ENCODE measurements around the gene HOOK1.
"Not testable (repeated sequence)": the region's sequence is repeated elsewhere in the genome, so short reads cannot be mapped to it uniquely, and the experiment has no call there.

The HOOK1 gene

DNA sequence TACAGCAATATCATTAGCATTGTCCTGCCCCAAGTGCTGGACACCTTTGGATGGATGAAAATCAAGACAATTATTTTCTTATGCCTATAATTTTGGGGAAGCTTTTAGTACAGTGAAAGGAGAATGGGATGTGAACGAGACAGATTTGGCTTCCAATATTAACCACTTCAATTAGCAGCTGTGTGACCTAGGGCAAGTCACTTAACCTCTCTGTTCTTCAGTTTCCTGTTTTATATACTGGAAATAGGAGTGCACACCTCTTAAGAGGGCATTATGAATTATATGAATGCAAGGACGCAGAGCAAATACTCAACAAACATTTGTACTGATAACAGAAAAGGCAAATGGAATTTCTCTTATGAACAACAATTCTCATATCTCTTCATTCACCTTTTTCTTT lies 93.3 kb downstream of the HOOK1 start:
- no peak overlapping the region for H3K9ac ChIP-seq (ENCODE audit: low read length in 5 of 5)
- H3K27me3 ChIP-seq (ENCODE audit: control insufficient read depth in 5 of 5, insufficient read depth in 4 of 5, low read length in 5 of 5) = peaks cover 0 to 1% (median 0%) of the 10 kb centered on the region in 5 donors
- H3K9me3 ChIP-seq (ENCODE audit: control insufficient read depth in 5 of 5, low read length in 5 of 5) = no peaks in the 10 kb centered on the region
- H3K27ac ChIP-seq (ENCODE audit: low read depth, low read length) = no peak overlapping the region
- H3K4me1 ChIP-seq (ENCODE audit: control insufficient read depth in 5 of 5, insufficient read depth in 5 of 5, low read length in 5 of 5) = no peaks in the 10 kb centered on the region
- H3K4me3 ChIP-seq (ENCODE audit: low read depth in 1 of 5, low read length in 5 of 5) = no peak overlapping the region
- no peaks in the 10 kb centered on the region for H3K36me3 ChIP-seq (ENCODE audit: control insufficient read depth in 5 of 5, insufficient read depth in 5 of 5, low read length in 5 of 5)

DNA sequence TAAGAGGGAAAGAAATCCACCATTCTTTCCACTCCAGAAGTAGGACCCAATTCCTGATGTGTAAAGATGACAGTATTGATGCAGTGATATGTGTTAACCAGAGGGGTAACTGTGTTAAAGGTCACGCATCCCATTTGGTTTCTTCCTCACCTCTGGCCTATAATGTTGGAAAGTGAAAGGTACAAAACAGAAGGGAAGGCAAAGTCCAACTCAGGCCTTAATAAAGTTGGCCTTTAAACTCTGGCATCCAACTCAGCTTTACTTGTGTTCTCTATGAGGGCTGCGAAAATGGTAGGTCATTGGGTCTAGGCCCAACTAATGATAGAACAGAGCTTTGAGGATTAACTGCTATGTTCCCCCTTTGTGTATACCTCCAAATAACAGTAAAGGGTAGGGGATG lies 93.9 kb downstream of the HOOK1 start:
- Histone ChIP-seq H3K4me3 (ENCODE audit: low read depth in 1 of 5, low read length in 5 of 5) (no peak overlapping the region), H3K9ac (ENCODE audit: low read length in 5 of 5) (no peak overlapping the region), H3K27me3 (ENCODE audit: control insufficient read depth in 5 of 5, insufficient read depth in 4 of 5, low read length in 5 of 5) (no peaks in the 10 kb centered on the region), H3K9me3 (ENCODE audit: control insufficient read depth in 5 of 5, low read length in 5 of 5) (no peaks in the 10 kb centered on the region), H3K27ac (ENCODE audit: low read depth, low read length) (no peak overlapping the region), H3K36me3 (ENCODE audit: control insufficient read depth in 5 of 5, insufficient read depth in 5 of 5, low read length in 5 of 5) (no peaks in the 10 kb centered on the region), H3K4me1 (ENCODE audit: control insufficient read depth in 5 of 5, insufficient read depth in 5 of 5, low read length in 5 of 5) (no peaks in the 10 kb centered on the region)

DNA sequence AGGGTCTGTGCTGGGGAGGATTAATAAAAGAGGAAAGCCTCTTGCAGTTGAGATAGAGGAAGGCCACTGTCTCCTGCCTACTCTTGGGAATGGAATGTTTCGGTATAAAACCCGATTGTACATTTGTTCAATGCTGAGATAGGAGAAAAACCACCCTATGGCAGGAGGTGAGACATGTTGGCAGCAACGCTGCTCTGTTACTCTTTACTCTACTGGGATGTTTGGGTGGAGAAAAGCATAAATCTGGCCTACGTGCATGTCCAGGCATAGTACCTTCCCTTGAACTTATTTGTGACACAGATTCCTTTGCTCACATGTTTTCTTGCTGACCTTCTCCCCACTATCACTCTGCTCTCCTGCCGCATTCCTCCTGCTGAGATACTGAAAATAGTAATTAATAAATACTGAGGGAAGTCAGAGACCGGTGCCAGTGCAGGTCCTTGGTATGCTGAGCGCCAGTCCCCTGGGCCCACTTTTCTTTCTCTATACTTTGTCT lies 100.1 kb downstream of the HOOK1 start:
- H3K4me3 ChIP-seq (ENCODE audit: low read depth in 1 of 5, low read length in 5 of 5); H3K4me1 ChIP-seq (ENCODE audit: control insufficient read depth in 5 of 5, insufficient read depth in 5 of 5, low read length in 5 of 5); H3K27me3 ChIP-seq (ENCODE audit: control insufficient read depth in 5 of 5, insufficient read depth in 4 of 5, low read length in 5 of 5); H3K27ac ChIP-seq (ENCODE audit: low read depth, low read length); H3K9me3 ChIP-seq (ENCODE audit: control insufficient read depth in 5 of 5, low read length in 5 of 5); H3K36me3 ChIP-seq (ENCODE audit: control insufficient read depth in 5 of 5, insufficient read depth in 5 of 5, low read length in 5 of 5); H3K9ac ChIP-seq (ENCODE audit: low read length in 5 of 5): not testable (repeated sequence)

DNA sequence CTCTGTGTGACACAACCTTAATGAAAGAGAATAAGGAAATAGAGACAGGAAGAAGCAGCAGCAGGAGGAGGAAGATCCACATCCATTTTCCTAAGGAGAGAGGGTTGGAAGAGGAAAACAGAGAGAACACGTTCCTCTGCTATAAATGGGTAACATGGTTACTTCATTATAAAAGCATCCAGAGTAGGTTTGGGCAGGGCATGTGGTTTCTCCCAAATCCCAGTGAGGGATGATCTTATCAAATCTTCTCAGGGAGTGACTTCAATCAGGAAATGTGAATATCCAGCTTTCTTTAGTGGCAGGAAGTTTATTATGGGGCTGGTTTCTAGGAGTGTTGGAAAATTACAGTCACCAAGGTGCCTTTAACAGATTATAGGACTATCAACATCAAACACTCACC lies 100.8 kb downstream of the HOOK1 start:
- Histone ChIP-seq H3K4me1 (ENCODE audit: control insufficient read depth in 5 of 5, insufficient read depth in 5 of 5, low read length in 5 of 5) (no peaks in the 10 kb centered on the region), H3K4me3 (ENCODE audit: low read depth in 1 of 5, low read length in 5 of 5) (no peak overlapping the region), H3K9me3 (ENCODE audit: control insufficient read depth in 5 of 5, low read length in 5 of 5) (no peaks in the 10 kb centered on the region), H3K27ac (ENCODE audit: low read depth, low read length) (no peak overlapping the region), H3K36me3 (ENCODE audit: control insufficient read depth in 5 of 5, insufficient read depth in 5 of 5, low read length in 5 of 5) (no peaks in the 10 kb centered on the region), H3K9ac (ENCODE audit: low read length in 5 of 5) (no peak overlapping the region), H3K27me3 (ENCODE audit: control insufficient read depth in 5 of 5, insufficient read depth in 4 of 5, low read length in 5 of 5) (peaks cover 0 to 6% (median 4%) of the 10 kb centered on the region in 5 donors)

DNA sequence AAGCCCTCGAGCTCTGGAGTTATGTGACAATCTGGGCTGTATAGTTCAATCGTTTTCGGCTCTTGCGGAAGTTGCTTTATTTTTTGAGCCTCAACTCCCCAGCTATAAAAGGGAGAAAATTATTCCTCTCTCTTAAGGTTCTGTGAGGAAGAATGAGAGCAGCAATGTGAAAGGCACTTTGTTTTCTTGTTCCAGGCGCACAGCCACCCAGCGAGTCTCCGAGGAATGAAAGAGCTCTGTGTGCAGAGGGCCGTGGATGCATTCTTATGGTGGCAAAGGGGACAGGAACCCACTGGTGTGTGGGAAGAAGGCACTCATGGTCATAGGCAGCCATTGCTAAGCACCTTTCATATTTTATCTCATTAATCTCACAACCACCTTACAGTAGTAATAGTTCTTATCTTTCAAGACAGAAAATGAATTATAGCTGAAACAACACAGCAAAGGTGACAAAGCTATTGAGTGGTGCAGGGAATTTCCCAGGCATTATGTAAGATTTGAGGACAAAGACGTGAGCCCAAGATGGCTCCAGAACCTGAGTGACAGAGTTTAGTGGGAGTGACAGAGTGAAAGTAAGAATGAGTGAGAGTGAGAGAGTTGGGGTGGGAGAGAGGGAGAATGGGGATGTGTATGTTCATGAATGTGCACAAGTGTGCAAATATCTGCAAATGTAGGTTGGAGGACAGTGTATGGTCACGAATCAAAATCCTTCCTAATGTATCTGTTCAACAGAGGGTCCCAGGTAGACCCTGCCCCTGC lies 102.5 kb downstream of the HOOK1 start:
- H3K27ac ChIP-seq (ENCODE audit: low read depth, low read length) = no peak overlapping the region
- peaks cover 0 to 6% (median 4%) of the 10 kb centered on the region in 5 donors for H3K27me3 ChIP-seq (ENCODE audit: control insufficient read depth in 5 of 5, insufficient read depth in 4 of 5, low read length in 5 of 5)
- H3K4me1 ChIP-seq (ENCODE audit: control insufficient read depth in 5 of 5, insufficient read depth in 5 of 5, low read length in 5 of 5) = no peaks in the 10 kb centered on the region
- H3K9ac ChIP-seq (ENCODE audit: low read length in 5 of 5) = no peak overlapping the region
- H3K36me3 ChIP-seq (ENCODE audit: control insufficient read depth in 5 of 5, insufficient read depth in 5 of 5, low read length in 5 of 5) = no peaks in the 10 kb centered on the region
- no peak overlapping the region for H3K4me3 ChIP-seq (ENCODE audit: low read depth in 1 of 5, low read length in 5 of 5)
- H3K9me3 ChIP-seq (ENCODE audit: control insufficient read depth in 5 of 5, low read length in 5 of 5) = no peaks in the 10 kb centered on the region

DNA sequence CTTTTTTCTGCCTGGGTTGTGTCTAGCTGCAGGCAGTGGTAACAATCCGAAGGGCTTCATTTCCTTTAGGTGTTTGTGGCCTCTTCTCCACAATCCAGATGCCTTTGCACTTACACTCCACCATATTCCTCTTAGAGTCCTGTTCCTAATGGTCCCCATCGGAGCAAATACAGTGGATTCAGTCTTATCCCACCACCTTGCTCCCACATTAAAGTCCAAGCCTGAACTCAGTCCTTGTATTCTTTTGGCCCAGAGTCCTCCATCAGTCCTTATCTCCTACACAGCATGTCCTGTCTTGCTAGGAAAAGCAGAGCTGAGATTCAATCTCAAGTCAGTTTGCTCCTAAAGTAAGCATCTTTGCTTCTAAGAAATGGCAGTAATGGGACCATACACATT lies 103.0 kb downstream of the HOOK1 start:
- no peak overlapping the region for H3K4me3 ChIP-seq (ENCODE audit: low read depth in 1 of 5, low read length in 5 of 5)
- H3K27ac ChIP-seq (ENCODE audit: low read depth, low read length) = no peak overlapping the region
- no peaks in the 10 kb centered on the region for H3K4me1 ChIP-seq (ENCODE audit: control insufficient read depth in 5 of 5, insufficient read depth in 5 of 5, low read length in 5 of 5)
- no peaks in the 10 kb centered on the region for H3K36me3 ChIP-seq (ENCODE audit: control insufficient read depth in 5 of 5, insufficient read depth in 5 of 5, low read length in 5 of 5)
- peaks cover 0 to 6% (median 4%) of the 10 kb centered on the region in 5 donors for H3K27me3 ChIP-seq (ENCODE audit: control insufficient read depth in 5 of 5, insufficient read depth in 4 of 5, low read length in 5 of 5)
- H3K9me3 ChIP-seq (ENCODE audit: control insufficient read depth in 5 of 5, low read length in 5 of 5) = peaks cover 0 to 1% (median 0%) of the 10 kb centered on the region in 5 donors
- no peak overlapping the region for H3K9ac ChIP-seq (ENCODE audit: low read length in 5 of 5)

DNA sequence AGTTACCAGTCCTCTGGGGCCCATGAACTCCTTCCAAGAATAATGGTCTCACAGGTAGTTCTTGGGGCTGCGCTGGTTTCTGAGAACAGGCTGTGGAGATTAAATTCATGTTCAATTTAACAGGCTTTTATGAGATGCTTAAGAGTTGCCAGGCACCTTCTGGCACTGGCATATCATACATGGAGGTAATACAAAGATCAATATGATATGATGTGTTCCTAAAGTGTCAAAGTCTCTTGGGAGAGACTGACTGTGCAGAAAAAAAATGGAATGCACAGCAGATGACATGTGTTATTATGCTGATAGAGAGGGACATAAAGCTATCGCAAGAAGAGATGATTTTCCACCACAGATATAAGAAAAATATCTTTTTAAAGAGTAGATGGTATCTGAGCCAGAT lies 105.0 kb downstream of the HOOK1 start:
- H3K27me3 ChIP-seq (ENCODE audit: control insufficient read depth in 5 of 5, insufficient read depth in 4 of 5, low read length in 5 of 5) = peaks cover 0 to 6% (median 4%) of the 10 kb centered on the region in 5 donors
- no peak overlapping the region for H3K27ac ChIP-seq (ENCODE audit: low read depth, low read length)
- peaks cover 3 to 12% (median 8%) of the 10 kb centered on the region in 5 donors for H3K9me3 ChIP-seq (ENCODE audit: control insufficient read depth in 5 of 5, low read length in 5 of 5)
- H3K4me1 ChIP-seq (ENCODE audit: control insufficient read depth in 5 of 5, insufficient read depth in 5 of 5, low read length in 5 of 5) = no peaks in the 10 kb centered on the region
- H3K9ac ChIP-seq (ENCODE audit: low read length in 5 of 5) = no peak overlapping the region
- H3K4me3 ChIP-seq (ENCODE audit: low read depth in 1 of 5, low read length in 5 of 5) = no peak overlapping the region
- H3K36me3 ChIP-seq (ENCODE audit: control insufficient read depth in 5 of 5, insufficient read depth in 5 of 5, low read length in 5 of 5) = no peaks in the 10 kb centered on the region

DNA sequence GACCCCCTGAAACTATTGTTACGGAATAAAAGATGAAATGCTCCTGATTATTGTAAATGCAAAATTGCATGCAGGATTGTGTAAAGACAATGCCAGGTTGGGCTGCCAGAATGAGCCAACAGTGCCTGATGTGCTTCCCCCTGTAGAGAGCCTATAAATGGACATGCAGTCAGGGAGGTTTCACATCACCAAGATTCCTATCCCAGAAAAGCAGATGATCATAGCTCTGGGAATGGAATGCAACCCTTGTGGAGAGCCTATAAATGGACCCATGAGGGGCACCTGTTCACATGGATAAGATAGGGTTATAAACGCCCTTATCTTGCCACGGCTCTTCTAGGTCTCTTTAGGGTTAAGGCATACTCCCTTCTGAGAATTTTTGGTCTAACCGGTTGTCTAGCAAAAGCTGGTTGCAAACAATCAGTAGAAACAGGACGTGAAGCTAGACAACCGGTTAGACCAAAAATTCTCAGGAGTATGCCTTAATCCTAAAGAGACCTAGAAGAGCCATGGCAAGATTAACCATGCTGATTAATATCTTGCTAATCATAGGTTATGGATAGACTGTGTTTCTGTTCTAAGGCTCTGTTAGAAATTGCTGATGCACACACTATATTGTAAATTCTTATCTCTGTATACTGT lies 106.6 kb downstream of the HOOK1 start:
- H3K4me1 ChIP-seq (ENCODE audit: control insufficient read depth in 5 of 5, insufficient read depth in 5 of 5, low read length in 5 of 5); H3K36me3 ChIP-seq (ENCODE audit: control insufficient read depth in 5 of 5, insufficient read depth in 5 of 5, low read length in 5 of 5); H3K4me3 ChIP-seq (ENCODE audit: low read depth in 1 of 5, low read length in 5 of 5); H3K27me3 ChIP-seq (ENCODE audit: control insufficient read depth in 5 of 5, insufficient read depth in 4 of 5, low read length in 5 of 5); H3K27ac ChIP-seq (ENCODE audit: low read depth, low read length); H3K9ac ChIP-seq (ENCODE audit: low read length in 5 of 5): not testable (repeated sequence)
- H3K9me3 ChIP-seq (ENCODE audit: control insufficient read depth in 5 of 5, low read length in 5 of 5) = peaks cover 5 to 18% (median 14%) of the 10 kb centered on the region in 5 donors

DNA sequence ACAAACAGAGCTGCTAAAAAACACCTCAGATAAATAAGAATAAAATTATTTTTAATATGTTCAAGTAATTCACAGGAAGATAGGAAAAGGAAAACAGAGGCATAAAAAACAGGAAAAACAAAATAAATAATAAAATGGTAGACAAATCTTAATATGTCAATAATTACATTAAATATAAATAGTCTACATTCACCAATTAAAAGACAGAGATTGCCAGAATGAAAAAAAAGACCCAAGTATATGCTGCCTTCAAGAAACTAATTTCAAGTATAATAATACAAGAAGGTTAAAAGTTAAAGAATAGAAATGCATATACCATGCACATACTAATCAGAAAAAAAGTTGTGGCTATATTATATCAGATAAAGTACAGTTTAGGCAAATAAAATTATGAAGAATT lies 109.9 kb downstream of the HOOK1 start:
- Histone ChIP-seq H3K4me1 (ENCODE audit: control insufficient read depth in 5 of 5, insufficient read depth in 5 of 5, low read length in 5 of 5) (peaks cover 0 to 12% (median 9%) of the 10 kb centered on the region in 5 donors), H3K36me3 (ENCODE audit: control insufficient read depth in 5 of 5, insufficient read depth in 5 of 5, low read length in 5 of 5) (no peaks in the 10 kb centered on the region), H3K9ac (ENCODE audit: low read length in 5 of 5) (no peak overlapping the region), H3K27me3 (ENCODE audit: control insufficient read depth in 5 of 5, insufficient read depth in 4 of 5, low read length in 5 of 5) (peaks cover 8 to 17% (median 11%) of the 10 kb centered on the region in 5 donors), H3K4me3 (ENCODE audit: low read depth in 1 of 5, low read length in 5 of 5) (no peak overlapping the region), H3K27ac (ENCODE audit: low read depth, low read length) (no peak overlapping the region), H3K9me3 (ENCODE audit: control insufficient read depth in 5 of 5, low read length in 5 of 5) (peaks cover 5 to 18% (median 14%) of the 10 kb centered on the region in 5 donors)

Measured in subcutaneous abdominal adipose tissue (tissue), 5 donors.